Smooth muscle cell (in vitro differentiated cells): ENCODE results near the gene CCDC74B. TPM values are rescaled to one million over a fixed set of nuclear protein-coding genes. Genes with fewer than 3 reads are reported as not detected.
A peak's percentile ranks its signal among the peaks of the same experiment; 100 is the strongest.
"Not testable (repeated sequence)": the region's sequence is repeated elsewhere in the genome, so short reads cannot be mapped to it uniquely, and the experiment has no call there.

Source experiments
- DNase-seq: peaks from one replicate; lab custom pipeline; 2025; ENCODE audit not compliant: unreplicated experiment; lab: John Stamatoyannopoulos, UW
- H2AFZ ChIP-seq: fragments of 200-600 bp; sonication (generic); 2 replicates; pipeline ENCODE4 v1.6.0; 2016; ENCODE audit warnings: antibody characterized with exemption, low read depth, mild to moderate bottlenecking
- H3F3A ChIP-seq: fragments of 200-600 bp; sonication (generic); 2 replicates; pipeline ENCODE4 v1.6.0; 2017; ENCODE audit warnings: antibody characterized with exemption, low read depth
- H3K27ac ChIP-seq: fragments of 200-600 bp; sonication (generic); 2 replicates; pipeline ENCODE4 v1.5.1; 2016; ENCODE audit warnings: low read depth, mild to moderate bottlenecking
- H3K27me3 ChIP-seq: fragments of 200-600 bp; sonication (generic); 2 replicates; pipeline ENCODE4 v1.6.1; 2016; ENCODE audit warnings: low read depth, mild to moderate bottlenecking
- H3K36me3 ChIP-seq: fragments of 200-600 bp; sonication (generic); 2 replicates; pipeline ENCODE4 v1.5.1; 2016; ENCODE audit warnings: low read depth
- H3K4me1 ChIP-seq: fragments of 200-600 bp; sonication (generic); 2 replicates; pipeline ENCODE4 v1.5.1; 2016; ENCODE audit warnings: low read depth
- H3K4me2 ChIP-seq: fragments of 200-600 bp; sonication (generic); 2 replicates; pipeline ENCODE4 v1.6.0; 2016; ENCODE audit warnings: mild to moderate bottlenecking
- H3K4me3 ChIP-seq: fragments of 200-600 bp; sonication (generic); 2 replicates; pipeline ENCODE4 v1.5.1; 2016; ENCODE audit warnings: mild to moderate bottlenecking
- H3K79me2 ChIP-seq: fragments of 200-600 bp; sonication (generic); 2 replicates; pipeline ENCODE4 v1.6.0; 2016; ENCODE audit warnings: low read depth, mild to moderate bottlenecking
- H3K9ac ChIP-seq: fragments of 200-600 bp; sonication (generic); 2 replicates; pipeline ENCODE4 v1.6.0; 2016; ENCODE audit warnings: low read depth
- H3K9me3 ChIP-seq: fragments of 200-600 bp; sonication (generic); replicated peaks from 2 replicates; pipeline ENCODE4 v1.5.1; 2016; ENCODE audit warnings: low read depth
- H4K20me1 ChIP-seq: fragments of 200-600 bp; sonication (generic); 2 replicates; pipeline ENCODE4 v1.6.0; 2016; ENCODE audit warnings: low read depth
- WGBS: methylation state at CpG from one replicate; pipeline ENCODE4 v1.1.7; 2016; ENCODE audit warnings: low lambda C conversion rate; 5-methylcytosine and 5-hydroxymethylcytosine counted together
- polyA plus RNA-seq: library from polyadenylated mRNA; unstranded; fragments of >200 nt; fragmentation: Nextera tagmentation; extraction: Ambion mirVana; gene quantifications from 2 replicates; pipeline ENCODE4 v1.2.1, GENCODE V29; 2016
- total RNA-seq: library from RNA; depleted of rRNA; stranded (reverse); fragments of >200 nt; gene quantifications from 2 replicates; pipeline ENCODE4 v1.2.3, GENCODE V29; 2014
- TF ChIP-seq, protein P1 (sequence below): fragments of 200-600 bp; sonication (generic); IDR thresholded peaks from 2 replicates; pipeline ENCODE4 v1.5.1; 2017; ENCODE audit warnings: borderline replicate concordance, mild to moderate bottlenecking, antibody characterized with exemption; ENCODE audit not compliant: insufficient read depth, poor library complexity, severe bottlenecking

CCDC74B gene
- total and polyA plus RNA-seq, 2 experiments from 2014 or later: 7.7 to 14.5 TPM

DNA sequence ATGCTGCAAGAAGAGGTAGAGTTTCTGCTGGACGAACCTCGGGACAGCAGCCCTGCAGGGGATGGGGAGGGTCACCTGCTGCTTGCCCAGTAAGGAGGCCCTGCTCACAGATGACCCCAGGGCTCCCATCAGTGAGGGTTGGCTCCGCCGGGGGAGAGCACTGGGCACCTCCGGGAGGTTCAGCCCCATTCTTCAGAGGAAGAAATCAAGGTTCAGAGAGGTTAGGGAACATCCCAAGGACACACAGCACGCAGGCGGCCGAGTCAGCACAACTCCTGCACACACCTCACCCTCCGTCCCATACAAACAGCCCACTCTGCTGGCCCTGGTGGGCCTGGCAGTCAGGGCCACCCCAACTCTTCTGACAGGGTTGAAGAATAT lies 11.7 kb upstream of the CCDC74B start:
- Histone ChIP-seq H3K9ac (no peak overlapping the region), H3K4me1 (no peaks in the 10 kb centered on the region), H3K27ac (no peak overlapping the region), H3K9me3 (no peaks in the 10 kb centered on the region), H3K4me3 (no peak overlapping the region), H3K4me2 (no peak overlapping the region), H3F3A (no peaks in the 10 kb centered on the region), H2AFZ (no peak overlapping the region), H3K79me2 (no peaks in the 10 kb centered on the region), H3K27me3 (no peaks in the 10 kb centered on the region), H4K20me1 (no peaks in the 10 kb centered on the region), H3K36me3 (no peaks in the 10 kb centered on the region)
- TF ChIP-seq, protein P1, sequence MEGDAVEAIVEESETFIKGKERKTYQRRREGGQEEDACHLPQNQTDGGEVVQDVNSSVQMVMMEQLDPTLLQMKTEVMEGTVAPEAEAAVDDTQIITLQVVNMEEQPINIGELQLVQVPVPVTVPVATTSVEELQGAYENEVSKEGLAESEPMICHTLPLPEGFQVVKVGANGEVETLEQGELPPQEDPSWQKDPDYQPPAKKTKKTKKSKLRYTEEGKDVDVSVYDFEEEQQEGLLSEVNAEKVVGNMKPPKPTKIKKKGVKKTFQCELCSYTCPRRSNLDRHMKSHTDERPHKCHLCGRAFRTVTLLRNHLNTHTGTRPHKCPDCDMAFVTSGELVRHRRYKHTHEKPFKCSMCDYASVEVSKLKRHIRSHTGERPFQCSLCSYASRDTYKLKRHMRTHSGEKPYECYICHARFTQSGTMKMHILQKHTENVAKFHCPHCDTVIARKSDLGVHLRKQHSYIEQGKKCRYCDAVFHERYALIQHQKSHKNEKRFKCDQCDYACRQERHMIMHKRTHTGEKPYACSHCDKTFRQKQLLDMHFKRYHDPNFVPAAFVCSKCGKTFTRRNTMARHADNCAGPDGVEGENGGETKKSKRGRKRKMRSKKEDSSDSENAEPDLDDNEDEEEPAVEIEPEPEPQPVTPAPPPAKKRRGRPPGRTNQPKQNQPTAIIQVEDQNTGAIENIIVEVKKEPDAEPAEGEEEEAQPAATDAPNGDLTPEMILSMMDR: no peak
- WGBS: 99% methylated on average over 9 of the region's 9 CpGs
- DNase-seq: no peak

DNA sequence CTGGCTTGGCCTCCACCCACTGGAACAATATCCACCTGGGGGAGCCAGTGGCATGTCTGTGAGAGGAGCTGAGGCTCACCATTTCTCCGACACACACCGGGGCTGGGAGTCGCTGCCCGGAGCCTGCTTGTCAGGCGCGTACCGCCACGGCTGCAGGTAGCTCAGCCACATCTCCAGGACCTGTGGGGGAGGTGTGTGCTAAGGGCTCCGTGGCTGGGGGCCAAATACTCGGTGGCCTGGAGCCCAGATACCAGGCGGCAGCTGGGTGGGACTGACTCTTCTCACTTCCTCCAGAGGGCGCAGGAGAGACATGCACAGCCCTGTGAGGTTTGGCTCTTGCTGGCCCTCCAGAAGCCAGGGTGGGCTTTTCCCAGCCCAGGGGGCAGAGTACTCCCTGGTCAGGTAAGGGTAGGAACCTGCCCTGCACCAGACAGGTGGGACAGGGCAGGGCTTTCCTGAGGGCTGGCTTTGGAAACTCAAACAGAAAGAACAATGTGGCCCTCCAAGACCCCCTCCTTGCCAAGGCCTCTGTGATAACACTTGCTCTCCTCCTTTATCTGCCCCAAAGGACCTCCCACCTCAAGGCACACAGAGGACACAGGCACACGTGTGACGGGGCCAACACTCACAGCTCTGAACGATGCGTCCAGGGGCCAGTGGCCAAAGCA lies 11.2 kb upstream of the CCDC74B start:
- not testable (repeated sequence) for DNase-seq, H3K9ac ChIP-seq, H3K4me3 ChIP-seq, H3K4me1 ChIP-seq, H3K36me3 ChIP-seq, H3K79me2 ChIP-seq, H3K27ac ChIP-seq, H2AFZ ChIP-seq, H4K20me1 ChIP-seq, H3F3A ChIP-seq, H3K4me2 ChIP-seq, H3K9me3 ChIP-seq, H3K27me3 ChIP-seq
- TF ChIP-seq, protein P1: peak; percentile 36
- WGBS: 83% methylated on average over 16 of the region's 16 CpGs

DNA sequence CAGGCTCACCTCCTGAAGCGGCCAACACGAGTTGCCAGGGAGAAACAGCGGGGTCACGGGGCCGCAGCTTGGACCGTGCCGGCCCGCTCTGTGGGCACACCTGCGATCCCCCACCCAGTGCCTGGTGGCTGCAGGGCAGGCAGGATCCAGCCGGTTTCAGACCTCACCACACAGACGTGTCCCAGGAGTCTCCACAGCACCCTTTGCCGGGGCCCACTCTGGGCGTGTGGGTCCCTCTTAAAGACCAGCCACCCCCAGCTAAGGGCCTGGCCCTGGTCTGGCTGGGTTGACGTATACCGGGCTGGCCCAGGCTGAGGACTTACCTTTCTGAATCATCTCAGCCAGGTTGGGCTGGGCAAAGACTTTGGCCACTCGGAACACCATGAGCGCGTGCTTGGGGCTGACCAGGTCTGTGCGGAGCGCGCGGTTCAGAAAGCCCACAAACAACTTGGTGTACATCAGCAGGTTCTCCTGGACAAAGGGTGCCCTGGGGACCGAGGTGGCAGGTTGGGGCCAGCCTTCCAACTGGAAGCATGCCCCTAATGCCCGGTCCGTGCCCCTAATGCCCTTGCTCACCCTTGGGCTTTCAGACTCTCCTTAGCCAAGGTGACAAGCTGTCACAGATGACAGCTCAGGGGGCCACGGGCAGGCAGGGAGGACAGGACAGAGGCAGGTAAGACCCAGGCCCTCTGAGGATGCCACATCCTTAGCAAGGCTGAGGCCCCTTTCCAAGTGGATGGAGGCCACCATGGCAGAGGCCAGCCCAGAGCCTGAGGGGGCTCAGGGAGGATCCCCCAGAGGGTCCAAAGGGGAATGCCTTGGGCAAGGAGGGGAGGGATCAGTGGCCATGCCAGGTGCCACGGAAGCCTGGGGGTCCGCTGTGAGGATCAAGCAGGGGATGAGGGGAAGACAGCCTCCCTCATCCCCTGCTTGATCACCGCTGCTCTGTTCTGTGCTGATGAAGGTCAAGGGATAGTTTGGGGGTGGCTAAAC lies 10.2 kb upstream of the CCDC74B start:
- H3K4me2 ChIP-seq: no peak overlapping the region
- 99% methylated on average over 29 of the region's 29 CpGs for WGBS
- H3F3A ChIP-seq: no peaks in the 10 kb centered on the region
- H3K36me3 ChIP-seq: no peaks in the 10 kb centered on the region
- no peaks in the 10 kb centered on the region for H3K79me2 ChIP-seq
- H3K4me1 ChIP-seq: no peaks in the 10 kb centered on the region
- H4K20me1 ChIP-seq: no peaks in the 10 kb centered on the region
- H3K9me3 ChIP-seq: no peaks in the 10 kb centered on the region
- no peak overlapping the region for H3K27ac ChIP-seq
- no peak for DNase-seq
- TF ChIP-seq, protein P1: no peak
- H3K27me3 ChIP-seq: no peaks in the 10 kb centered on the region
- no peak overlapping the region for H3K4me3 ChIP-seq
- H3K9ac ChIP-seq: no peak overlapping the region
- no peak overlapping the region for H2AFZ ChIP-seq

DNA sequence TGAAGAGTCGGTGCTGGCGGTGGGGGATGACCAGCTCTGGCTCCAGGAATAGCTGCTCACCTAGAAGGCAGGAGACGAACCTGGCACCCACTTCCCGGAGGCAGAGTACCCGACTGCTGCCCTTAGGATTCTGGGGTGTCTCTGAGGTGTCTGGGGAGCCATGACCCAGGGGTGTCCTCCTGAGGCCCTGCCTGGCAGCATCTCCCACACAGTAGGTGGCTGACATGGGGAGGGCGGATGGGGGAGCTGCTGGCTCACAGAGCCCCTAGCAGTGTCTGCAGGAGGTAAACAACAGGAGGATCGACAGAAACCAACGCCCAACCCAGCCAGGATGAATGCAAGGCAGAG lies 9.5 kb upstream of the CCDC74B start:
- H4K20me1 ChIP-seq, H3K27me3 ChIP-seq, H3K79me2 ChIP-seq, H3K4me2 ChIP-seq, H3K4me1 ChIP-seq, H3K9me3 ChIP-seq, H3K4me3 ChIP-seq, H2AFZ ChIP-seq, H3F3A ChIP-seq, H3K27ac ChIP-seq, H3K9ac ChIP-seq, DNase-seq, H3K36me3 ChIP-seq: not testable (repeated sequence)
- WGBS: 98% methylated on average over 8 of the region's 8 CpGs

DNA sequence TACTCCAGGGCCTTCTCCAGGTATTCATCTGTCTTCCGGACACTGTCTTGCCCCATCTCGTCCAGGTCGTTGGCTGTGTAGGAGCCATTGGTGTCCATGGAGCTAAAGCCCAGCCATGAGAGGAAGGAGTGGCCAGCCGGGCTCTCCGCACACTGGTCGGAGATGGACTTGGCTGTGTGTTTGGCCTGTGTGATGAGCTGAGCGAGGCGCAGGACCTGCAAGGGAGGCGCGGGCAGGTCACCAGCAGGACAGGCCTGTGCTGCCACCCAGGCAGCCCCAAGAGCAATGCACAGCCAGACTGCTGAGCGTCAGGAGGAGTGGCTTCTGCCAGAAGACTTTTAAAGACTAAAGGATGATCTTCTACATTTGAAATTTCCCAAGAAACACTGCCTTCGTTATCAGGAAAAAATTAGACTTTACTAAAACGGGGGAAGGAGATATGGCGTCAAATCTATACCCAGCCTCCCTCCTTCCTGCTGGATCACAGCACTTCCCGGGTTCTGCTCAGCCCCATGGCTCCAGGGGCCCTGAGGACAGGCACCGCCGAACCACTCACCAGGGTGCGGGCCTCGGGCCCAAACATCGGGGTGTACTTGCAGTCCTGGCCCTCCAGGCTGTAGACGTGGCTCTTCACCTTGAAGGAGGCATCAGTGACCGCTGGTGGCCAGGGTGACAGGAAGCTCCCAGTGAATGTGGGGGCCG lies 9.0 kb upstream of the CCDC74B start:
- H3K27me3 ChIP-seq, H3K27ac ChIP-seq, H3K4me3 ChIP-seq, H3K9me3 ChIP-seq, H4K20me1 ChIP-seq, H2AFZ ChIP-seq, H3F3A ChIP-seq, H3K9ac ChIP-seq, H3K4me1 ChIP-seq, H3K4me2 ChIP-seq, DNase-seq, H3K36me3 ChIP-seq, H3K79me2 ChIP-seq: not testable (repeated sequence)
- 98% methylated on average over 22 of the region's 23 CpGs for WGBS
